Natural killer cell (primary cell): ENCODE data around the gene WDR90. TPM values are rescaled to one million over a fixed set of nuclear protein-coding genes. Genes with fewer than 3 reads are reported as not detected.

Experiments
- ATAC-seq, 3 donors: fragments of 150-1000 bp in 2 of 3; fragments of 200-7000 bp in 1 of 3; cut with Tn5 transposase; 1 replicate in 1 of 3; 2 replicates in 2 of 3; pipeline ENCODE4 v1.10.0; 2021; ENCODE audit warnings: mild to moderate bottlenecking in 2 of 3, moderate library complexity in 2 of 3
- DNase-seq, 2 donors: peaks; one replicate each; pipeline versions ENCODE4 v3.0.0 to v3.0.0-alpha.2; 2013 to 2021; ENCODE audit warnings: mixed read lengths in 1 of 2
- H3K27ac ChIP-seq: one replicate; pipeline ENCODE4 v1.5.1; 2013; ENCODE audit warnings: mild to moderate bottlenecking, low read length
- H3K27me3 ChIP-seq: one replicate; pipeline ENCODE4 v1.6.1; 2013; ENCODE audit warnings: low read length; ENCODE audit not compliant: control insufficient read depth, insufficient read depth
- H3K36me3 ChIP-seq: one replicate; pipeline ENCODE4 v1.6.1; 2013; ENCODE audit warnings: low read length; ENCODE audit not compliant: control insufficient read depth, insufficient read depth
- H3K4me1 ChIP-seq: one replicate; pipeline ENCODE4 v1.6.1; 2013; ENCODE audit warnings: low read length; ENCODE audit not compliant: control insufficient read depth, insufficient read depth
- H3K4me3 ChIP-seq: one replicate; pipeline ENCODE4 v1.5.1; 2013; ENCODE audit warnings: low read length
- H3K9me3 ChIP-seq: one replicate; pipeline ENCODE4 v1.6.1; 2013; ENCODE audit warnings: low read length; ENCODE audit not compliant: control insufficient read depth, insufficient read depth
- H3K27ac Mint-ChIP-seq, 2 donors: one replicate each; pipeline ENCODE4 v1.8.0; 2022; ENCODE audit warnings: mild to moderate bottlenecking in 2 of 2, mixed read lengths in 2 of 2, moderate library complexity in 1 of 2
- H3K27me3 Mint-ChIP-seq, 2 donors: one replicate each; pipeline ENCODE4 v1.8.0; 2022; ENCODE audit warnings: low read depth in 2 of 2, mixed read lengths in 2 of 2
- H3K36me3 Mint-ChIP-seq: one replicate; pipeline ENCODE4 v1.8.0; 2022; ENCODE audit warnings: mixed read lengths
- H3K4me1 Mint-ChIP-seq, 2 donors: one replicate each; pipeline ENCODE4 v1.8.0; 2022; ENCODE audit warnings: mixed read lengths in 2 of 2
- H3K4me3 Mint-ChIP-seq: one replicate; pipeline ENCODE4 v1.8.0; 2022; ENCODE audit warnings: mild to moderate bottlenecking, moderate library complexity, mixed read lengths
- H3K9me3 Mint-ChIP-seq, 2 donors: one replicate each; pipeline ENCODE4 v1.8.0; 2022; ENCODE audit warnings: mixed read lengths in 2 of 2
- WGBS: methylation state at CpG from one replicate; pipeline ENCODE4 v1.1.7; 2013; ENCODE audit warnings: missing lambda C conversion rate; ENCODE audit not compliant: insufficient coverage; 5-methylcytosine and 5-hydroxymethylcytosine counted together
- intact Hi-C: fragments of 100-400 bp; cut with micrococcal nuclease; formaldehyde crosslinking; loops from one replicate; pipeline ENCODE4 v1.14.2; 2022
- total RNA-seq, 4 donors: library from RNA; stranded (reverse); fragments of 120-200 nt in 1 of 4; gene quantifications; one replicate each; pipeline versions ENCODE4 v1.2.3 to v1.2.4, GENCODE V29; 2013 to 2022
- TF ChIP-seq, protein P1 (sequence below): fragments of 200-600 bp; IDR thresholded peaks from one replicate; pipeline ENCODE4 v1.8.0; 2022; ENCODE audit warnings: antibody characterized with exemption

WDR90 gene
- total RNA-seq, 3 donors from 2014 or later (not counting 1 experiment from before 2014, with no cell fraction given): 16.7 to 22.8 (median 20.2) TPM

DNA sequence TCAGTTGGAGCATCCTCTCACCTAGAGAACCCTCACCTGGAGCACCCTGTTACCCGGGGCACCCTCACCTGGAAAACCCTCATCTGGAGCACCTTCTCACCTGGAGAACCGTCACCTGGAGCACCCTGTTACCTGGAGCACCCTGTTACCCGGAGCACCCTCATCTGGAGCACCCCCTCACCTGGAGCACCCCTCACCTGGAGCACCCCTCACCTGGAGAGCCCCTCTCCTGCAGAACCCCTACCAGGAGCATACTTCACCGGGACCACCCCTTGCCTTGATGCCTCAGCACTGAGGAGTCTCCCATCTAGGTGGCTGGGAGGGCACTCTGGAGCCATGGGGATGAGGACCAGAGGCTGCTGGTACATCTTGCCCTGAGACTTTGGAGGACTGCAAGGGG lies 59.8 kb downstream of the WDR90 start:
- Histone ChIP-seq H3K4me3 (no peak overlapping the region), H3K27me3 (peaks cover 32% of the 10 kb centered on the region), H3K9me3 (no peaks in the 10 kb centered on the region), H3K36me3 (no peaks in the 10 kb centered on the region), H3K4me1 (peaks cover 6% of the 10 kb centered on the region), H3K27ac (no peak overlapping the region)
- WGBS: 91% methylated on average over 3 of the region's 4 CpGs
- intact Hi-C loops: no loop called here
- no peak overlapping the region for H3K4me3 Mint-ChIP-seq
- H3K9me3 Mint-ChIP-seq: no peaks in the 10 kb centered on the region
- H3K36me3 Mint-ChIP-seq: no peaks in the 10 kb centered on the region
- TF ChIP-seq, protein P1, sequence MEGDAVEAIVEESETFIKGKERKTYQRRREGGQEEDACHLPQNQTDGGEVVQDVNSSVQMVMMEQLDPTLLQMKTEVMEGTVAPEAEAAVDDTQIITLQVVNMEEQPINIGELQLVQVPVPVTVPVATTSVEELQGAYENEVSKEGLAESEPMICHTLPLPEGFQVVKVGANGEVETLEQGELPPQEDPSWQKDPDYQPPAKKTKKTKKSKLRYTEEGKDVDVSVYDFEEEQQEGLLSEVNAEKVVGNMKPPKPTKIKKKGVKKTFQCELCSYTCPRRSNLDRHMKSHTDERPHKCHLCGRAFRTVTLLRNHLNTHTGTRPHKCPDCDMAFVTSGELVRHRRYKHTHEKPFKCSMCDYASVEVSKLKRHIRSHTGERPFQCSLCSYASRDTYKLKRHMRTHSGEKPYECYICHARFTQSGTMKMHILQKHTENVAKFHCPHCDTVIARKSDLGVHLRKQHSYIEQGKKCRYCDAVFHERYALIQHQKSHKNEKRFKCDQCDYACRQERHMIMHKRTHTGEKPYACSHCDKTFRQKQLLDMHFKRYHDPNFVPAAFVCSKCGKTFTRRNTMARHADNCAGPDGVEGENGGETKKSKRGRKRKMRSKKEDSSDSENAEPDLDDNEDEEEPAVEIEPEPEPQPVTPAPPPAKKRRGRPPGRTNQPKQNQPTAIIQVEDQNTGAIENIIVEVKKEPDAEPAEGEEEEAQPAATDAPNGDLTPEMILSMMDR: no peak
- no peaks in the 10 kb centered on the region for H3K4me1 Mint-ChIP-seq
- no peak overlapping the region for H3K27ac Mint-ChIP-seq
- ATAC-seq: no peak
- peaks cover 8 to 12% of the 10 kb centered on the region in 2 donors for H3K27me3 Mint-ChIP-seq
- no peak for DNase-seq

DNA sequence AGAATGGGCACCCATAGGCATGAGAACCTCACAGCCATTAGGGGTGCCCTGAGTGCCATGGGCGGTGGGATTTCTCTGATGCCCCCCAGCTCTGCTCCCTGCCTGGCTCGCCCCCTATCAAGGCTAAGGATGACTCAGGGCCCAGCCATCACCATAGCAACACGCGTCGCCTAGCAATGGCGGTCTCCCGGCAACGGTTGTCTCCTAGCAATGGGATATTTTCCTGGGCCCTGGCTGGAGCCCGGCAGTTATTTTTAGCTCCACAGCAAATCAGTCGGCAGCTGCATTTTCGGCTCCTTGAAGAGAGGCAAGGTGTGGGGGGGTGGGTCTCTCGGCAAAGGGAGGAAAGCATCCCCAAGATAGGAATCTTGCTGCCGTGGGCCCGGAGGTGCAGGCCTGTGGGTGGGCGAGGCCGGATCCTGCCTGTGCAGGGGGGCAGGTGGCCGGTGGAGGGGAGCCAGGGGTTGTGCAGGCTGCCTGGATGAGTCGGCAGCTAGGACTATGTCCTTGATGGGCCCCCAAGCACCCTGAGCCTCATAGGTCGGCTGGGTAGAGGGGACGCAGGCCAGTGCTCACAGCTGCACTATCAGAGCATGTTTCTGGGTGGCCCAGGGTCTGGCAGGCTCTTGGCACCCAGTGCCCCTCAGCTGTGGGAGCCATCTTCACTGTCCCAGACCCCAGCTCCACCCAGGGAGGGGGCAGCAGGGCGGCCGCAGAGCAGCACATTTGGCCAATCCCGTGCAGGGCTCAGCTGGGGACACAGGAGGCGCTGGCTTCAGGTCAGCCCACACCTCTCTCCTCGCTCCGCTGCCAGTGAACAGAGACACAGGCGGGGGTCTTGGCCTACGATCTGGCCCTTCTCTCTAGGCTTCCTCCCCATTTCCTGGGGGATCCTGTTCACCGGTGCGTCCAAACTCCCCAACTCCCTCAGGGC lies 60.7 kb downstream of the WDR90 start:
- intact Hi-C loops: loop anchor here (2.0 to 10.0 kb wide), 2 partner anchors 75 to 345 kb away; no protein-coding TSS in a partner anchor

DNA sequence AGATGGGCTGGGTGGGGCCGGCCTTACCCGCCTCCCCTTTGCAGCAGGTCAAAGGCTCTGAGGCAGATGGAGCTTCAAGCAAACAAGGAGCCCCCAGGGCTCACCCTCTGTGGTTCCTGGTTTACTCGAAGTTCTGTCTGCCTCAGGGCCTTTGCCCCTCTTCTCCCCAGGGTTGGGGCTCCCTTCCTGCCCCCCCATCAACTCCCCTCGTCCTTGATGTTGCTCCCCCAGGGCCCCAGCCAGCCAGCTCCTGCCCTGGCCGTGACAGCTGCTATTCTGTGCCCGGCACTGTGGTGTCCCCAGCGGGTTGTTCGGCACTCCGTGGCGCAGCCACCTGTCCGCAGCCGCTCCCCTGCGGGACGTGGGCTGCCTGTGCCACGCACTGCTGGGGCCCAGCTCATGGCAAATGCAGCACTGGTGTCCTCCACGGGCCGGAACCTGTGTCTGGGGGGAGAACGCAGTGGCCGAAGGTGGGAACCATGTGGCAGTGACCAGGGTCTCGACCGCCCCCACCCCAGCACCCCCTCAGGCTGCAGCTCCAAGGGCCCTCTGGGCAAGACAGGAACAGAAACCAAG lies 61.4 kb downstream of the WDR90 start:
- no peaks in the 10 kb centered on the region for H3K9me3 Mint-ChIP-seq
- ATAC-seq: no peak
- H3K27me3 ChIP-seq: peaks cover 23% of the 10 kb centered on the region

More for the DNA sequence above, 60.7 kb downstream of the WDR90 start:
- TF ChIP-seq, protein P1: no peak
- Mint-ChIP-seq H3K27me3 (peaks cover 8 to 17% of the 10 kb centered on the region in 2 donors), H3K36me3 (no peaks in the 10 kb centered on the region), H3K27ac (no peak overlapping the region), H3K4me3 (no peak overlapping the region), H3K9me3 (no peaks in the 10 kb centered on the region), H3K4me1 (no peaks in the 10 kb centered on the region)
- Histone ChIP-seq H3K27ac (no peak overlapping the region), H3K4me3 (no peak overlapping the region), H3K36me3 (no peaks in the 10 kb centered on the region), H3K4me1 (peaks cover 13% of the 10 kb centered on the region), H3K27me3 (peaks cover 24% of the 10 kb centered on the region), H3K9me3 (no peaks in the 10 kb centered on the region)
- DNase-seq (no peak), ATAC-seq (no peak)
- 40% methylated on average over 30 of the region's 30 CpGs for WGBS

More for the DNA sequence above, 61.4 kb downstream of the WDR90 start:
- no peaks in the 10 kb centered on the region for H3K9me3 ChIP-seq
- no peaks in the 10 kb centered on the region for H3K36me3 ChIP-seq
- intact Hi-C loops: loop anchor here (2.0 to 10.0 kb wide), 2 partner anchors 74 to 344 kb away; no protein-coding TSS in a partner anchor
- peaks cover 8 to 17% of the 10 kb centered on the region in 2 donors for H3K27me3 Mint-ChIP-seq
- 69% methylated on average over 21 of the region's 21 CpGs for WGBS
- no peak for DNase-seq
- no peak overlapping the region for H3K27ac ChIP-seq
- H3K4me3 ChIP-seq: no peak overlapping the region
- H3K4me3 Mint-ChIP-seq: no peak overlapping the region
- no peaks in the 10 kb centered on the region for H3K4me1 Mint-ChIP-seq
- peaks cover 13% of the 10 kb centered on the region for H3K4me1 ChIP-seq
- no peaks in the 10 kb centered on the region for H3K36me3 Mint-ChIP-seq
- H3K27ac Mint-ChIP-seq: no peak overlapping the region
- TF ChIP-seq, protein P1: no peak
